Heart left ventricle (tissue), 16 donors: ENCODE data around the gene ASPDH. TPM values are rescaled to one million over a fixed set of nuclear protein-coding genes. Genes with fewer than 3 reads are reported as not detected.
A peak's percentile ranks its signal among the peaks of the same experiment; 100 is the strongest.

Experiments
- ATAC-seq, 4 donors: fragments of 200-7000 bp; cut with Tn5 transposase; one replicate each; pipeline ENCODE4 v1.9.1; 2020 to 2022; ENCODE audit warnings: moderate library complexity in 4 of 4, mild to moderate bottlenecking in 3 of 4, moderate number of reproducible peaks in 1 of 4
- DNase-seq, 5 donors: peaks; one replicate each; pipeline ENCODE4 v3.0.0-alpha.2; 2020
- H3K27ac ChIP-seq, 12 donors: fragments of 200-600 bp; sonication (generic) in 4 of 12; one replicate each; pipeline versions ENCODE4 v1.5.0 to v1.8.0; 2016 to 2022; ENCODE audit warnings: mild to moderate bottlenecking in 2 of 12
- H3K27me3 ChIP-seq, 9 donors: fragments of 200-600 bp; sonication (generic) in 2 of 9; one replicate each; pipeline versions ENCODE4 v1.5.1 to v1.8.0; 2016 to 2022; ENCODE audit warnings: mild to moderate bottlenecking in 3 of 9
- H3K36me3 ChIP-seq, 9 donors: fragments of 200-600 bp; sonication (generic) in 2 of 9; one replicate each; pipeline versions ENCODE4 v1.5.0 to v1.8.0; 2018 to 2022; ENCODE audit warnings: mild to moderate bottlenecking in 2 of 9
- H3K4me1 ChIP-seq, 12 donors: fragments of 200-600 bp; sonication (generic) in 4 of 12; one replicate each; pipeline versions ENCODE4 v1.5.0 to v1.8.0; 2016 to 2022; ENCODE audit warnings: mild to moderate bottlenecking in 3 of 12
- H3K4me3 ChIP-seq, 12 donors: fragments of 200-600 bp; sonication (generic) in 4 of 12; one replicate each; pipeline versions ENCODE4 v1.5.0 to v1.8.0; 2017 to 2022; ENCODE audit warnings: mild to moderate bottlenecking in 9 of 12, moderate library complexity in 4 of 12
- H3K9me3 ChIP-seq, 12 donors: fragments of 200-600 bp; sonication (generic) in 4 of 12; one replicate each; pipeline versions ENCODE4 v1.5.0 to v1.8.0; 2016 to 2022; ENCODE audit warnings: mild to moderate bottlenecking in 1 of 12
- POLR2A ChIP-seq, 2 donors: fragments of 450-650 bp; IDR thresholded peaks; one replicate each; pipeline ENCODE4 v1.6.1; 2017; ENCODE audit warnings: antibody characterized with exemption in 2 of 2, mild to moderate bottlenecking in 2 of 2, moderate library complexity in 2 of 2
- WGBS, 4 donors: extraction: QIAGEN DNeasy Blood & Tissue Kit in 2 of 4; methylation state at CpG; one replicate each; pipeline versions ENCODE4 v1.1.5 to v1.1.7; 2013 to 2018; 5-methylcytosine and 5-hydroxymethylcytosine counted together
- intact Hi-C, 10 donors: fragments of 100-400 bp; cut with DNase I; formaldehyde crosslinking; loops; one replicate each; pipeline versions ENCODE4 v1.11.1 to v1.14.2; 2022
- polyA plus RNA-seq, 2 donors: library from polyadenylated mRNA; stranded (reverse); fragments of 200-250 nt; gene quantifications; one replicate each; pipeline ENCODE4 v1.2.3, GENCODE V29; 2013
- total RNA-seq, 9 donors: library from RNA; depleted of rRNA in 2 of 9; stranded (reverse); fragments of >200 nt in 2 of 9; fragmentation: NEBNext Ultra II Directional in 3 of 9; extraction: Animal tissue kit (Norgen Biotek cat#: 25700) in 3 of 9; gene quantifications; one replicate each; pipeline versions ENCODE4 v1.1.0 to v1.2.4, GENCODE V29; 2016 to 2023
- TF ChIP-seq, protein P1 (sequence below), 12 donors: fragments of 200-600 bp; sonication (generic) in 4 of 12; IDR thresholded peaks; one replicate each; pipeline versions ENCODE4 v1.5.0 to v1.8.0; 2018 to 2022; ENCODE audit warnings: antibody characterized with exemption in 12 of 12, mild to moderate bottlenecking in 5 of 12
- donor health status: ischemic (EF 13 %, LVEDD 7.1; RV severe dilation, severe dysfunction).
- donor health status: healthy with polysubstance abuse.
- donor health status: DM: no; HTN: yes; CAD: no.
- donor health status: DM: no; HTN: no; CAD: no.
- donor health status: ischemic (EF 25% LVEDD 6.9; RV normal size, moderate dysfunction).
- donor health status: ischemic (EF 25% LVEDD 5.7; RV mildly dilated, moderate dysfunction).
- donor health status: healthy.
- donor health status: DM: yes; HTN: yes; CAD: no.
- donor health status: ischemic (EF 35%, LVEDD 5.7; RV mildly dilated, moderate dysfunction).
- donor health status: nonischemic (EF 11% LVEDD 7.7; RV severe dilation, severe dysfunction).
- donor health status: DM: yes; HTN: yes; CAD: no.
- donor health status: PGD.
- donor health status: ischemic (EF 29% LVEDD 5.4; RV normal size, mild dysfunction).
- donor health status: nonischemic (EF 23%, LVEDD 6.1; RV moderate dilation, normal function).

The ASPDH gene
- total and polyA plus RNA-seq, 11 donors, result not detected

DNA sequence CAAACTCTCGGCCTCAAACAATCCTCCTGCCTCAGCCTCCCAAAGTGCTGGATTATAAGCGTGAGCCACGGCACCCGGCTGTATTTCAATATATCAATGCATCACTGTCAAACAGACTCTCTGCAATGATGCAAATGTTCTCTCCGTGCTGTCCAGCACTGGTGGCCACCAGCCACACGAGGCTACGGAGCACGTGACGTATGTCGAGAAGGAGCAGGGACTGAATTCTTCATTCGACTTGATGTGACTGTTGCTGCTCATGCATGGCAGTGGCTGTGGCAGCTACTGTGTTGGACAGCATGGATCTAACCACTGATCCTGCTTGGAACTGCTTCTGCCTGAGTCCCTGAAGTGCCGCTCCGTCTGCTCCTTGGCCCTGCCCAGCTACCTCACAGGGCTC, 44.7 kb upstream of the ASPDH start:
- DNase-seq (no peak), ATAC-seq (no peak)
- H3K27ac ChIP-seq, result no peak overlapping the region
- intact Hi-C loops, result loop anchor here in 1 of 10 donors (5.0 kb wide), 1 partner anchor 201 kb away; no protein-coding TSS in a partner anchor
- H3K4me3 ChIP-seq, result no peak overlapping the region
- no peaks in the 10 kb centered on the region for H3K36me3 ChIP-seq
- peaks cover 0 to 52% (median 16%) of the 10 kb centered on the region in 9 donors for H3K27me3 ChIP-seq
- H3K4me1 ChIP-seq, result peaks cover 0 to 26% (median 6%) of the 10 kb centered on the region in 12 donors
- 88 to 96% (median 94%) methylated on average over 13 of the region's 13 CpGs for WGBS, 4 donors
- TF ChIP-seq, protein P1, sequence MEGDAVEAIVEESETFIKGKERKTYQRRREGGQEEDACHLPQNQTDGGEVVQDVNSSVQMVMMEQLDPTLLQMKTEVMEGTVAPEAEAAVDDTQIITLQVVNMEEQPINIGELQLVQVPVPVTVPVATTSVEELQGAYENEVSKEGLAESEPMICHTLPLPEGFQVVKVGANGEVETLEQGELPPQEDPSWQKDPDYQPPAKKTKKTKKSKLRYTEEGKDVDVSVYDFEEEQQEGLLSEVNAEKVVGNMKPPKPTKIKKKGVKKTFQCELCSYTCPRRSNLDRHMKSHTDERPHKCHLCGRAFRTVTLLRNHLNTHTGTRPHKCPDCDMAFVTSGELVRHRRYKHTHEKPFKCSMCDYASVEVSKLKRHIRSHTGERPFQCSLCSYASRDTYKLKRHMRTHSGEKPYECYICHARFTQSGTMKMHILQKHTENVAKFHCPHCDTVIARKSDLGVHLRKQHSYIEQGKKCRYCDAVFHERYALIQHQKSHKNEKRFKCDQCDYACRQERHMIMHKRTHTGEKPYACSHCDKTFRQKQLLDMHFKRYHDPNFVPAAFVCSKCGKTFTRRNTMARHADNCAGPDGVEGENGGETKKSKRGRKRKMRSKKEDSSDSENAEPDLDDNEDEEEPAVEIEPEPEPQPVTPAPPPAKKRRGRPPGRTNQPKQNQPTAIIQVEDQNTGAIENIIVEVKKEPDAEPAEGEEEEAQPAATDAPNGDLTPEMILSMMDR (IDR thresholded peaks at IDR 0.05), result no peak
- no peak for TF ChIP-seq POLR2A (IDR thresholded peaks at IDR 0.05)
- no peaks in the 10 kb centered on the region for H3K9me3 ChIP-seq

DNA sequence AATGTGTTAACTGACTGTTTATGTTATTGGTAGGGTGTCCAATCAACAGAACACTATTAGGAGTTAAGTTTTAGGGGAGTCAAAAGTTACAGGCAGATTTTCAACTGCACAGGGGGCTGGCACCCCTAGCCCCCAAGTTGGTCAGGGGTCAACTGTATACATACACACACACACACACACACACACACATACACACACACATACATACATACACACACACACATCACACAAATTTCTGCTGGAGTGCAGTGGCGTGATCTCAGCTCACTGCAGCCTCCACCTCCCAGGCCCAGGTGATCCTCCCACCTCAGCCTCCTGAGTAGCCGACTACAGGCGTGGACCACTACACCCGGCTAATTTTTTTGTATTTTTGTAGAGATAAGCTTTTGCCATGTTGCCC, 44.3 kb upstream of the ASPDH start:
- TF ChIP-seq, protein P1 (IDR thresholded peaks at IDR 0.05), result no peak
- no peak for TF ChIP-seq POLR2A (IDR thresholded peaks at IDR 0.05)
- peaks cover 0 to 52% (median 12%) of the 10 kb centered on the region in 9 donors for H3K27me3 ChIP-seq

DNA sequence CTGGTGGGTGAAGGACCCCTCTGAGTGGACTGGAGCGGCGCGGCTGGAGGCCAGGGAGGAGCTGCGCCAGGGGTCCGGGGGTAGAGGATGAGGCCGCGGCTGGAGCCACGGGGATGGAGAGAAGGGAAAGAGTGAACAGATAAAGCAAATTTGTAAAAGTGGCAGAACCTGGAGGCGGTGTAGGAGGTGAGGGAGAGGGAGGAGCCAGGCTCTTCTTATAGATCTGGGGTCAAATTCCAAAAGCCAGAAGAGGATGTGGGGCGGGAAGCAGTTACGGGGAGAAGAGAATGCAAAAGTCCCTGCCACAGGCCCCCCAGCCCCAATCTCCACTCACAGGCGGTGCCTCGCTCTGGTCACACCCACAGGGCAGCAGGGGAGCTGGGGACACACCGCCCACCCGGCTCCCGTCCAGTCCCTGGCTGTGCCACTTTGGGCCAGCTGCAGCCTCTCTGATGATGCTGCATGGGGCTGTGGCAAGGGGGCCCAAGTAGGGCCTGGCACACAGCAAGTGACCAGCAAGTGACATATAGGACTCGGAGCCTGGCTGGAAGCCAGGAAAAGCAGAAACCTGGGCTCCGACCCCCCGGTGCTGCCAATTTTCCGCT, 43.4 kb upstream of the ASPDH start:
- Histone ChIP-seq H3K36me3 (no peaks in the 10 kb centered on the region), H3K4me1 (peaks cover 0 to 26% (median 6%) of the 10 kb centered on the region in 12 donors), H3K4me3 (peak overlapping the region in 9 of 12 donors; percentile 28 to 56 (median 50)), H3K27ac (peak overlapping the region in 1 of 12 donors; percentile 26), H3K9me3 (no peaks in the 10 kb centered on the region), H3K27me3 (peaks cover 0 to 50% (median 11%) of the 10 kb centered on the region in 9 donors)
- WGBS, 4 donors, result 21 to 27% (median 25%) methylated on average over 18 to 20 of the region's 20 CpGs
- DNase-seq (no peak), ATAC-seq (no peak)
- TF ChIP-seq, protein P1 (IDR thresholded peaks at IDR 0.05), result peak in 1 of 12 donors; percentile 4
- TF ChIP-seq POLR2A (IDR thresholded peaks at IDR 0.05), result no peak
- intact Hi-C loops, result loop anchor here in 1 of 10 donors (5.0 kb wide), 1 partner anchor 200 kb away; no protein-coding TSS in a partner anchor

More for the DNA sequence above, 44.3 kb upstream of the ASPDH start:
- H3K9me3 ChIP-seq, result no peaks in the 10 kb centered on the region
- DNase-seq (no peak), ATAC-seq (no peak)
- H3K36me3 ChIP-seq, result no peaks in the 10 kb centered on the region
- H3K27ac ChIP-seq, result no peak overlapping the region
- 91 to 93% (median 92%) methylated on average over 4 of the region's 4 CpGs for WGBS, 4 donors
- intact Hi-C loops, result loop anchor here in 1 of 10 donors (5.0 kb wide), 1 partner anchor 201 kb away; no protein-coding TSS in a partner anchor
- no peak overlapping the region for H3K4me3 ChIP-seq
- peaks cover 0 to 26% (median 6%) of the 10 kb centered on the region in 12 donors for H3K4me1 ChIP-seq

DNA sequence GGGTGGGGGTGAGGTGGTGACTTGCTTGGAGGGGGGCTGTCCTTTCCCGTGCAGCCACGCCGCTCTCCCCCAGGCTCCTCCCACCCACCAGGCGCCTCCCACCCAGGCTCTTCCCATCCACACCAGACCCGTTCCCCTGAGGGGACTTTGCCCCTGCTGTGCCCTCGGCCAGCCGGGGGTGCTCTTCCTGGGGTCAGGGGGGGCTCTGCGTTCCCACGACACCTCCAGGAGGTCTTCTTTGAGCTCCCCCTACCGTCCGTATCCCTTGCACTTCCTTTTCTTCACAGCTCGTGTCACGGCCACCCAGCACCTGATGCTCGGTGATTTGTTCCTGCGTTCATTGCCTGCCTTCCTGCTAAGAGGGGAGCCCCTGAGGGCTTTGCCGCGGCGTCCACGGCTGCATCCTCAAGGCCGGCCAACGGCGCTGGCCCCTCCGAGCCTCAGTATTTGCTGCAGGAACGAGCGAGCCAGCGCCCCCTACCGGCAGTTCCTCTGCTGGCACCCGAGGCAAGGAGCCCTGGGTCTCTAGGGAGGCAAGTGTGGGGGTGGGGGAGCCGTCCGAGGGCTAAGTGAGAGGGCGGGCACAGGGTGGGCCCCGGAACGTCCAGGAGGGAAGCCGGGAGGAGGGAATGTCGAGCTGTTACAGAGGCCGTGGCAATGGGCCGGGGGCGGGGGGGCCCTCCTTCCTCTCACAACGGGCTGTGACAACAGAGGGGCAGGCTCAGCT, 42.7 kb upstream of the ASPDH start:
- Histone ChIP-seq H3K9me3 (no peaks in the 10 kb centered on the region), H3K36me3 (no peaks in the 10 kb centered on the region), H3K27me3 (peaks cover 0 to 55% (median 16%) of the 10 kb centered on the region in 9 donors), H3K4me3 (peak overlapping the region in 11 of 12 donors; percentile 26 to 56 (median 50)), H3K4me1 (peaks cover 0 to 31% (median 6%) of the 10 kb centered on the region in 12 donors), H3K27ac (peak overlapping the region in 1 of 12 donors; percentile 26)
- DNase-seq (peak; percentile 64 to 90 (median 78)), ATAC-seq (peak in 3 of 4 donors; percentile 69 to 83 (median 74))
- no peak for TF ChIP-seq POLR2A (IDR thresholded peaks at IDR 0.05)
- TF ChIP-seq, protein P1 (IDR thresholded peaks at IDR 0.05), result peak; percentile 64 to 84 (median 74)
- WGBS, 4 donors, result 0 to 1% (median 1%) methylated on average over 30 to 39 of the region's 39 CpGs
- intact Hi-C loops, result loop anchor here in 1 of 10 donors (5.0 kb wide), 1 partner anchor 199 kb away; no protein-coding TSS in a partner anchor
